Right lobe of liver (tissue), 4 donors: ENCODE data around the gene CEP295NL.

Source experiments
- CTCF ChIP-seq, 4 donors: fragments of 200-600 bp in 3 of 4; fragments of 450-650 bp in 1 of 4; IDR thresholded peaks; one replicate each; pipeline versions ENCODE4 v1.5.1 to v1.8.0; 2016 to 2022; ENCODE audit warnings: antibody characterized with exemption in 4 of 4, mild to moderate bottlenecking in 2 of 4
- POLR2A ChIP-seq: fragments of 450-650 bp; IDR thresholded peaks from one replicate; pipeline ENCODE4 v1.6.1; 2017; ENCODE audit warnings: antibody characterized with exemption, mild to moderate bottlenecking
- donor health status: DM: no; HTN: no; CAD: no.
- donor health status: DM: no; HTN: no; CAD: no.
- donor health status: DM: no; HTN: yes; CAD: no.

- TF ChIP-seq POLR2A (no peak), CTCF (IDR thresholded peaks at IDR 0.05) (no peak)
These were observed 5.3 kb downstream of the CEP295NL start for GRCh38 chr17:78897664-78898047.
